H9 (cell line): ENCODE measurements around the gene TMEM100. TPM values are rescaled to one million over a fixed set of nuclear protein-coding genes. Genes with fewer than 3 reads are reported as not detected.

Experiments
- DNase-seq: peaks from one replicate; pipeline ENCODE4 v3.0.0-alpha.2; 2017
- H2AFZ ChIP-seq: one replicate; pipeline ENCODE4 v1.6.1; 2013; ENCODE audit warnings: mild to moderate bottlenecking, low read length, control low read depth, moderate library complexity
- H2AK5ac ChIP-seq: 2 replicates; pipeline ENCODE4 v1.6.1; 2013; ENCODE audit warnings: low read length, control low read depth, mixed read lengths; ENCODE audit not compliant: insufficient read length
- H2BK120ac ChIP-seq: one replicate; pipeline ENCODE4 v1.6.1; 2013; ENCODE audit warnings: low read depth, mild to moderate bottlenecking, low read length, control low read depth, inconsistent platforms; ENCODE audit not compliant: poor library complexity, severe bottlenecking
- H2BK12ac ChIP-seq: 2 replicates; pipeline ENCODE4 v1.6.1; 2013; ENCODE audit warnings: low read length, control low read depth, mixed read lengths, low read depth; ENCODE audit not compliant: insufficient read length
- H2BK15ac ChIP-seq: 2 replicates; pipeline ENCODE4 v1.6.1; 2013; ENCODE audit warnings: low read depth, low read length, control low read depth
- H2BK20ac ChIP-seq: one replicate; pipeline ENCODE4 v1.6.1; 2013; ENCODE audit warnings: low read depth, mild to moderate bottlenecking, low read length, control low read depth, inconsistent platforms; ENCODE audit not compliant: poor library complexity, severe bottlenecking
- H2BK5ac ChIP-seq: 2 replicates; pipeline ENCODE4 v1.6.1; 2013; ENCODE audit warnings: low read length, control low read depth, mixed read lengths; ENCODE audit not compliant: insufficient read length
- H3K14ac ChIP-seq: 2 replicates; pipeline ENCODE4 v1.6.1; 2013; ENCODE audit warnings: low read length, control low read depth; ENCODE audit not compliant: insufficient read depth
- H3K18ac ChIP-seq: 2 replicates; pipeline ENCODE4 v1.6.1; 2013; ENCODE audit warnings: low read depth, mild to moderate bottlenecking, mixed read lengths, low read length, control low read depth; ENCODE audit not compliant: insufficient read length
- H3K23ac ChIP-seq: 2 replicates; pipeline ENCODE4 v1.6.1; 2013; ENCODE audit warnings: low read length, control low read depth, mixed read lengths, low read depth; ENCODE audit not compliant: insufficient read length
- H3K23me2 ChIP-seq: 2 replicates; pipeline ENCODE4 v1.6.1; 2013; ENCODE audit warnings: low read depth, mild to moderate bottlenecking, mixed read lengths, low read length, control low read depth; ENCODE audit not compliant: insufficient read length, poor library complexity, severe bottlenecking
- H3K27ac ChIP-seq: 2 replicates; pipeline ENCODE4 v1.5.1; 2013; ENCODE audit warnings: low read length, control low read depth, mixed read lengths, low read depth; ENCODE audit not compliant: insufficient read length
- H3K27me3 ChIP-seq: 2 replicates; pipeline ENCODE4 v1.6.1; 2013; ENCODE audit warnings: low read length, control low read depth, inconsistent platforms; ENCODE audit not compliant: insufficient read depth
- H3K4ac ChIP-seq: 2 replicates; pipeline ENCODE4 v1.6.1; 2013; ENCODE audit warnings: low read depth, mild to moderate bottlenecking, control low read depth, inconsistent platforms, low read length, moderate library complexity
- H3K4me1 ChIP-seq: 2 replicates; pipeline ENCODE4 v1.6.1; 2013; ENCODE audit warnings: low read length, control low read depth, inconsistent platforms; ENCODE audit not compliant: insufficient read depth
- H3K4me2 ChIP-seq: 2 replicates; pipeline ENCODE4 v1.6.1; 2013; ENCODE audit warnings: low read length, control low read depth, mixed read lengths; ENCODE audit not compliant: insufficient read length, insufficient read depth
- H3K56ac ChIP-seq: 2 replicates; pipeline ENCODE4 v1.6.1; 2013; ENCODE audit warnings: low read depth, mild to moderate bottlenecking, mixed read lengths, low read length, control low read depth; ENCODE audit not compliant: insufficient read length
- H3K79me1 ChIP-seq: 2 replicates; pipeline ENCODE4 v1.6.1; 2013; ENCODE audit warnings: low read depth, mild to moderate bottlenecking, moderate library complexity, low read length, control low read depth, inconsistent platforms; ENCODE audit not compliant: insufficient read depth, poor library complexity, severe bottlenecking
- H3K79me2 ChIP-seq: 2 replicates; pipeline ENCODE4 v1.6.1; 2013; ENCODE audit warnings: low read length, control low read depth, inconsistent platforms; ENCODE audit not compliant: insufficient read depth
- H3K9ac ChIP-seq: 2 replicates; pipeline ENCODE4 v1.6.1; 2013; ENCODE audit warnings: low read length, control low read depth, mixed read lengths; ENCODE audit not compliant: insufficient read length; ENCODE audit errors: extremely low read depth
- H3K9me3 ChIP-seq: one replicate; pipeline ENCODE4 v1.6.1; 2013; ENCODE audit warnings: low read depth, low read length, inconsistent platforms; ENCODE audit not compliant: control insufficient read depth
- H3T11ph ChIP-seq: one replicate; pipeline ENCODE4 v1.6.1; 2013; ENCODE audit warnings: mild to moderate bottlenecking, low read length, control low read depth, inconsistent platforms
- H4K20me1 ChIP-seq: one replicate; pipeline ENCODE4 v1.6.1; 2013; ENCODE audit not compliant: control insufficient read depth, insufficient read length, insufficient read depth
- H4K5ac ChIP-seq: 2 replicates; pipeline ENCODE4 v1.6.1; 2013; ENCODE audit warnings: low read depth, mild to moderate bottlenecking, mixed read lengths, low read length, control low read depth; ENCODE audit not compliant: insufficient read length
- H4K8ac ChIP-seq: replicated peaks from 2 replicates; pipeline ENCODE4 v1.6.1; 2013; ENCODE audit warnings: low read length, control low read depth, mixed read lengths, low read depth; ENCODE audit not compliant: insufficient read length
- H4K91ac ChIP-seq: 2 replicates; pipeline ENCODE4 v1.6.1; 2013; ENCODE audit warnings: low read depth, mild to moderate bottlenecking, moderate library complexity, mixed read lengths, low read length, control low read depth; ENCODE audit not compliant: insufficient read length
- H3K27ac Mint-ChIP-seq, 3 experiments: 2 replicates in 2 of 3; 3 replicates in 1 of 3; pipeline ENCODE4 v1.8.0; 2020 to 2021; ENCODE audit warnings: mixed read lengths in 3 of 3, mild to moderate bottlenecking in 1 of 3, moderate library complexity in 1 of 3
- H3K27me3 Mint-ChIP-seq: 2 replicates; pipeline ENCODE4 v1.8.0; 2021; ENCODE audit warnings: low read depth, mild to moderate bottlenecking, moderate library complexity, mixed read lengths
- H3K36me3 Mint-ChIP-seq, 3 experiments: 2 replicates in 2 of 3; 3 replicates in 1 of 3; pipeline ENCODE4 v1.8.0; 2020 to 2021; ENCODE audit warnings: low read depth in 3 of 3, mixed read lengths in 3 of 3; ENCODE audit not compliant: insufficient read depth in 1 of 3
- H3K4me1 Mint-ChIP-seq, 2 experiments: 2 replicates each; pipeline ENCODE4 v1.8.0; 2020; ENCODE audit warnings: mixed read lengths in 2 of 2
- H3K4me3 Mint-ChIP-seq, 2 experiments: 2 replicates in 1 of 2; 3 replicates in 1 of 2; pipeline ENCODE4 v1.8.0; 2020 to 2021; ENCODE audit warnings: mild to moderate bottlenecking in 2 of 2, mixed read lengths in 2 of 2, moderate library complexity in 1 of 2
- H3K9me3 Mint-ChIP-seq, 2 experiments: 2 replicates in 1 of 2; 3 replicates in 1 of 2; pipeline ENCODE4 v1.8.0; 2020; ENCODE audit warnings: mild to moderate bottlenecking in 2 of 2, mixed read lengths in 2 of 2, moderate library complexity in 1 of 2
- CTCF ChIP-seq: fragments of 200-600 bp; sonication (generic); conservative IDR thresholded peaks from 3 replicates; pipeline ENCODE4 v1.8.0; 2021; ENCODE audit warnings: antibody characterized with exemption, mild to moderate bottlenecking
- WGBS: extraction: QIAGEN DNeasy Blood & Tissue Kit; methylation state at CpG from one replicate; pipeline ENCODE4 v1.1.7; 2013; ENCODE audit warnings: missing lambda C conversion rate, low lambda C conversion rate, mixed read lengths; ENCODE audit not compliant: insufficient read length; ENCODE audit errors: extremely low coverage; 5-methylcytosine and 5-hydroxymethylcytosine counted together
- total RNA-seq: library from RNA; stranded (reverse); gene quantifications from 2 replicates; pipeline ENCODE4 v1.2.1, GENCODE V29; 2021

TMEM100 gene
- total RNA-seq, 1 experiment from 2014 or later: 0.17 TPM

DNA sequence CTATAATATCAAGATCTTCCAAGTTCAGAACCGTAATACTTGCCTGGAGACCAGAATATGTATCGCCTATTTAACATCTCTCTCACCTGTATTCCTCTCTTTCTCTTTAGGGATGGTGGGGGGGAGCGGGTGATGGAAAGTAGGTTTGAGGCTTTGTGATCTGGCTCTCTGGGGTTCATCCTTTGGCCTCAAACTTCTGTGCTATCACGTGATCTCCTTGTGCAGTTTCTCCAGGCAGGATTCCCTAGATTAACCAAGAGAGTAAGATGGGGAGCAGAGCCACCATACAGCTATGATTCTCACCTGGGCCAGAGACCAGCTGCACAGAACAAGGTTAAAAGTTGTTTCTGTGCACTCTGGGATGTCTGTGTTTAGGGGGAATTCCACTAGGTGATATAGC is 5.2 kb downstream of the TMEM100 start:
- Histone ChIP-seq H3K9ac (no peak overlapping the region), H3K14ac (no peak overlapping the region), H2BK120ac (no peak overlapping the region), H3K27ac (no peak overlapping the region), H2BK20ac (no peak overlapping the region), H3T11ph (no peak overlapping the region), H3K18ac (no peak overlapping the region), H3K79me1 (no peaks in the 10 kb centered on the region), H3K79me2 (no peaks in the 10 kb centered on the region), H3K9me3 (no peaks in the 10 kb centered on the region), H3K23me2 (no peaks in the 10 kb centered on the region), H2AK5ac (no peak overlapping the region), H4K8ac (no peak overlapping the region), H3K4ac (no peak overlapping the region), H2BK12ac (no peak overlapping the region), H4K91ac (no peak overlapping the region), H3K4me2 (no peak overlapping the region), H3K27me3 (no peaks in the 10 kb centered on the region), H2BK15ac (no peak overlapping the region), H4K5ac (no peak overlapping the region), H4K20me1 (no peaks in the 10 kb centered on the region), H3K56ac (no peak overlapping the region), H2AFZ (no peak overlapping the region), H3K4me1 (no peaks in the 10 kb centered on the region), H2BK5ac (no peak overlapping the region), H3K23ac (no peak overlapping the region)
- peaks cover 2% of the 10 kb centered on the region; the same call in 1 of the 2 replicates for H3K27me3 Mint-ChIP-seq
- no peaks in the 10 kb centered on the region; a peak in 1 of 5 replicates for H3K9me3 Mint-ChIP-seq
- WGBS: no CpG with 5 or more reads among the region's 4 CpGs
- no peak overlapping the region; a peak in 1 of 7 replicates for H3K27ac Mint-ChIP-seq
- no peak for TF ChIP-seq CTCF
- peaks cover 12 to 14% of the 10 kb centered on the region in 2 experiments for H3K4me1 Mint-ChIP-seq
- no peaks in the 10 kb centered on the region for H3K36me3 Mint-ChIP-seq
- H3K4me3 Mint-ChIP-seq: no peak overlapping the region
- no peak for DNase-seq
